Activated CD4-positive, alpha-beta memory T cell treated with anti-CD3 and anti-CD28 coated beads, Interleukin-2, amount 10 ng/mL, durations not matched to agents 7 days and 5 days (primary cell): ENCODE results near the gene STX10. TPM values are rescaled to one million over a fixed set of nuclear protein-coding genes. Genes with fewer than 3 reads are reported as not detected.

Source experiments
- total RNA-seq, 2 experiments: library from RNA; stranded (reverse); gene quantifications; one replicate each; pipeline ENCODE4 v1.2.3, GENCODE V29; 2021

The STX10 gene
- total RNA-seq, 2 experiments from 2014 or later, result 69.0 to 72.2 TPM

Other genes with a start within 250 kb of the STX10 start
- 1 to 10 TPM; 3.9 to 4.9 TPM for gene SYCE2, start 231.1 kb downstream of the STX10 start, total RNA-seq
- 10 to 100 TPM; 72.4 to 74.9 TPM for gene FARSA, start 216.7 kb downstream of the STX10 start, total RNA-seq
- 100 to 1,000 TPM; 640 to 660 TPM for gene CALR, start 211.8 kb downstream of the STX10 start, total RNA-seq
- gene RAD23A, start 204.5 kb downstream of the STX10 start, total RNA-seq, result 100 to 1,000 TPM; 119 to 123 TPM
- 10 to 100 TPM; 17.5 to 18.4 TPM for gene GADD45GIP1, start 193.2 kb downstream of the STX10 start, total RNA-seq
- under 1 TPM; 0.13 to 0.15 TPM for gene DAND5, start 180.8 kb downstream of the STX10 start, total RNA-seq
- under 1 TPM in 1 of 2 experiments, not detected in 1; 0.05 TPM for gene NFIX, start 154.9 kb downstream of the STX10 start, total RNA-seq
- gene LYL1, start 47.5 kb downstream of the STX10 start, total RNA-seq, result 1 to 10 TPM; 5.7 to 6.2 TPM
- 10 to 100 TPM; 29.4 to 29.7 TPM for gene TRMT1, start 33.6 kb downstream of the STX10 start, total RNA-seq
- gene NACC1, start 32.1 kb downstream of the STX10 start, total RNA-seq, result 10 to 100 TPM; 74.5 to 82.2 TPM
- 100 to 1,000 TPM; 231 to 234 TPM for gene IER2, start within 50 bp of the STX10 start, total RNA-seq